ENCODE measurements around the gene CDK5RAP2.
"Not testable (repeated sequence)": the region's sequence is repeated elsewhere in the genome, so short reads cannot be mapped to it uniquely, and the experiment has no call there.

GRCh38 chr9:120497865-120498264, 82.1 kb downstream of the CDK5RAP2 start:
- not testable (repeated sequence) for TF ChIP-seq CTCF, POLR2AphosphoS5 (IDR thresholded peaks at IDR 0.05)

All from sigmoid colon (tissue), 4 donors.